OCI-LY1 (cell line): ENCODE measurements around the gene GLI3.

Experiments used
- H2AFZ ChIP-seq: fragments of 200-600 bp; sonication (generic), shearing (Covaris generic); 2 replicates; pipeline ENCODE4 v1.6.0; 2014; ENCODE audit warnings: antibody characterized with exemption, mild to moderate bottlenecking, low read length
- H3F3A ChIP-seq: fragments of 200-600 bp; sonication (generic), shearing (Covaris generic); 2 replicates; pipeline ENCODE4 v1.6.0; 2014; ENCODE audit warnings: mild to moderate bottlenecking, antibody characterized with exemption, low read length, moderate library complexity; ENCODE audit not compliant: insufficient read depth
- H3K27ac ChIP-seq: fragments of 200-600 bp; sonication (generic); 2 replicates; pipeline ENCODE4 v1.5.1; 2014; ENCODE audit warnings: low read length, mixed run types, mild to moderate bottlenecking, low read depth; ENCODE audit not compliant: poor library complexity, severe bottlenecking
- H3K27me3 ChIP-seq: fragments of 200-600 bp; sonication (generic); 2 replicates; pipeline ENCODE4 v1.6.0; 2014; ENCODE audit warnings: antibody characterized with exemption, mild to moderate bottlenecking, low read length, moderate library complexity; ENCODE audit not compliant: insufficient read depth
- H3K36me3 ChIP-seq: fragments of 200-600 bp; sonication (generic); 2 replicates; pipeline ENCODE4 v1.6.1; 2014; ENCODE audit warnings: mild to moderate bottlenecking, antibody characterized with exemption, low read length, moderate library complexity, mixed read lengths; ENCODE audit not compliant: insufficient read depth
- H3K4me1 ChIP-seq: fragments of 200-600 bp; sonication (generic); 2 replicates; pipeline ENCODE4 v1.5.1; 2014; ENCODE audit warnings: mild to moderate bottlenecking, low read length, moderate library complexity; ENCODE audit not compliant: insufficient read depth, severe bottlenecking
- H3K4me2 ChIP-seq: fragments of 200-600 bp; sonication (generic), shearing (Covaris generic); 2 replicates; pipeline ENCODE4 v1.6.1; 2014; ENCODE audit warnings: low read length
- H3K4me3 ChIP-seq: fragments of 200-600 bp; sonication (generic); 2 replicates; pipeline ENCODE4 v1.5.1; 2014; ENCODE audit warnings: low read length, low read depth, mild to moderate bottlenecking, mixed read lengths; ENCODE audit not compliant: poor library complexity, severe bottlenecking
- H3K79me2 ChIP-seq: fragments of 200-600 bp; shearing (Covaris generic); 2 replicates; pipeline ENCODE4 v1.6.1; 2016; ENCODE audit warnings: mixed run types, low read length, mixed read lengths; ENCODE audit not compliant: insufficient read depth
- H3K9ac ChIP-seq: fragments of 200-600 bp; sonication (generic), shearing (Covaris generic); 2 replicates; pipeline ENCODE4 v1.6.1; 2014; ENCODE audit warnings: mild to moderate bottlenecking, low read length, mixed read lengths
- H3K9me2 ChIP-seq: fragments of 200-600 bp; sonication (generic), shearing (Covaris generic); 2 replicates; pipeline ENCODE4 v1.6.1; 2014; ENCODE audit warnings: low read depth, mild to moderate bottlenecking, low read length, mixed read lengths
- H3K9me3 ChIP-seq: fragments of 200-600 bp; shearing (Covaris generic); 2 replicates; pipeline ENCODE4 v1.6.1; 2014; ENCODE audit warnings: low read length, mixed read lengths
- H4K20me1 ChIP-seq: fragments of 200-600 bp; sonication (generic), shearing (Covaris generic); 2 replicates; pipeline ENCODE4 v1.6.0; 2016; ENCODE audit warnings: mild to moderate bottlenecking, low read length; ENCODE audit not compliant: insufficient read depth
- EZH2 ChIP-seq: fragments of 200-600 bp; sonication (generic), shearing (Covaris generic); IDR thresholded peaks from 2 replicates; pipeline ENCODE4 v1.8.0; 2017; ENCODE audit warnings: borderline replicate concordance, mixed run types, mild to moderate bottlenecking, antibody characterized with exemption, low read length, moderate library complexity, mixed read lengths
- TF ChIP-seq, protein P1 (sequence below): fragments of 200-600 bp; sonication (generic), shearing (Covaris generic); IDR thresholded peaks from 2 replicates; pipeline ENCODE4 v1.5.1; 2017; ENCODE audit warnings: mild to moderate bottlenecking, antibody characterized with exemption, low read length, moderate library complexity, mixed read lengths

The GLI3 gene

DNA sequence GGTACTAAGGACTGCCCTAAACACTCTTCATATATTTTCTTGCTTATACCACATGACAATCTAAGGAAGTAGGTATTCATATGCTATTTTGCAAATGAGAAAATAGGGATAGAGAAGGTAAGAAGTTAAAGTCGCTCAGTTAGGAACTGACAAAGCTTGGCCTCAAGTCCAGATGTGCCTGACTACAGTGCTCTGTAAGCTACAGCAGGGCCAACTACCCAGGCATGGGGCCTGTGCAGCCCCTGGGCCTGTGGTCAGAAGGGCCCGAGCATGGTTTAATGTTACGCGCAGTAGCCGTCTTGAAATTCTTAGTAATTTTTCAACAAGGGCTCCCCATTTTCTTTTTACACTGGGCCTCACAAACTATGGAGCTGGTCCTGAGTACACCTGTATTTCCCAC lies 146.2 kb downstream of the GLI3 start:
- H3K9me2 ChIP-seq: no peaks in the 10 kb centered on the region
- TF ChIP-seq, protein P1, sequence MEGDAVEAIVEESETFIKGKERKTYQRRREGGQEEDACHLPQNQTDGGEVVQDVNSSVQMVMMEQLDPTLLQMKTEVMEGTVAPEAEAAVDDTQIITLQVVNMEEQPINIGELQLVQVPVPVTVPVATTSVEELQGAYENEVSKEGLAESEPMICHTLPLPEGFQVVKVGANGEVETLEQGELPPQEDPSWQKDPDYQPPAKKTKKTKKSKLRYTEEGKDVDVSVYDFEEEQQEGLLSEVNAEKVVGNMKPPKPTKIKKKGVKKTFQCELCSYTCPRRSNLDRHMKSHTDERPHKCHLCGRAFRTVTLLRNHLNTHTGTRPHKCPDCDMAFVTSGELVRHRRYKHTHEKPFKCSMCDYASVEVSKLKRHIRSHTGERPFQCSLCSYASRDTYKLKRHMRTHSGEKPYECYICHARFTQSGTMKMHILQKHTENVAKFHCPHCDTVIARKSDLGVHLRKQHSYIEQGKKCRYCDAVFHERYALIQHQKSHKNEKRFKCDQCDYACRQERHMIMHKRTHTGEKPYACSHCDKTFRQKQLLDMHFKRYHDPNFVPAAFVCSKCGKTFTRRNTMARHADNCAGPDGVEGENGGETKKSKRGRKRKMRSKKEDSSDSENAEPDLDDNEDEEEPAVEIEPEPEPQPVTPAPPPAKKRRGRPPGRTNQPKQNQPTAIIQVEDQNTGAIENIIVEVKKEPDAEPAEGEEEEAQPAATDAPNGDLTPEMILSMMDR: no peak
- TF ChIP-seq EZH2: no peak
- H3K4me3 ChIP-seq: no peak overlapping the region
- H3K79me2 ChIP-seq: no peaks in the 10 kb centered on the region
- no peaks in the 10 kb centered on the region for H3K36me3 ChIP-seq
- H4K20me1 ChIP-seq: no peaks in the 10 kb centered on the region
- no peaks in the 10 kb centered on the region for H3K4me1 ChIP-seq
- H2AFZ ChIP-seq: no peak overlapping the region
- H3K27me3 ChIP-seq: no peaks in the 10 kb centered on the region; the same call in 1 of the 2 replicates
- H3K9me3 ChIP-seq: no peaks in the 10 kb centered on the region
- no peak overlapping the region for H3K4me2 ChIP-seq
- no peak overlapping the region for H3K27ac ChIP-seq
- H3K9ac ChIP-seq: no peak overlapping the region
- no peaks in the 10 kb centered on the region for H3F3A ChIP-seq

DNA sequence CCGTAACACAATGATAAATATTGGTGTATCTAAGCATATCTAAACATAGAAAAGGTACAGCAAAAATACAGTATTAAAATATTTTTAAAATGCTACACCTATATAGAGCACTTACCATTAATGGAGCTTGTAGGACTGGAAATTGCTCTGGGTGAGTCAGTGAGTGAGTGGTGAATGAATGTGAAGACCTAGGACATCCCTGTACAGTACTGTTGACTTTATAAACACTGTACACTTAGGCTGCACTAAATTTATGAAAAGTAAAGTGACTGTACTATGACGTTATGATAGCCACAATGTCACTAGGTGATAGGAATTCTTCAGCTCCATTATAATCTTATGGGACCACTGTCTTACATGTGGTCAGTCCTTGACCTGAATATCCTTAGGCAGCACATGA lies 147.0 kb downstream of the GLI3 start:
- no peaks in the 10 kb centered on the region for H3K36me3 ChIP-seq
- no peak overlapping the region for H3K4me2 ChIP-seq
- no peaks in the 10 kb centered on the region for H3K9me2 ChIP-seq
- H3F3A ChIP-seq: no peaks in the 10 kb centered on the region
- H3K27me3 ChIP-seq: no peaks in the 10 kb centered on the region; the same call in 1 of the 2 replicates
- H3K9ac ChIP-seq: no peak overlapping the region
- no peaks in the 10 kb centered on the region for H3K4me1 ChIP-seq
- no peak for TF ChIP-seq EZH2
- TF ChIP-seq, protein P1: no peak
- no peaks in the 10 kb centered on the region for H3K79me2 ChIP-seq
- no peak overlapping the region for H3K27ac ChIP-seq
- no peak overlapping the region for H3K4me3 ChIP-seq
- no peaks in the 10 kb centered on the region for H3K9me3 ChIP-seq
- H2AFZ ChIP-seq: no peak overlapping the region
- no peaks in the 10 kb centered on the region for H4K20me1 ChIP-seq

DNA sequence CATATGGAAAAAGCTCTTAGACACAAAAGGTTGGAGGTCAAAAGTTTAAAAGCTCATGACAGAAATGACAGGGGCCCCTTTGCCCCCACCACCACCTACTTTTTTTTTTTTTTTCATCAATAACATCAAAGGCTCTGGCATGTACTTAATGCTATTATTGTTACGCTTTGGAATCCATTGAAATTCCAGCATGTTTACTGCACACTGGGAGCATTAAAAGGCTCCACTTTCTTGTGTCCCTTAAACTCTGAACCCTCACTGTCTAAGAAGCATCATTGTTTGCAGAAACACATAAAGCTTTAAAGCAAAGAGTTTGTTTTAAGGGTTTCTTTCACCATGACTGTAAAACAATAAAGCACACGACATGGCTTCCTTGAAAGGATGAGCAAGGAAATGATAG lies 149.4 kb downstream of the GLI3 start:
- Histone ChIP-seq H3K9me2 (no peaks in the 10 kb centered on the region), H3K9me3 (no peaks in the 10 kb centered on the region), H4K20me1 (no peaks in the 10 kb centered on the region), H3K4me1 (no peaks in the 10 kb centered on the region), H3K4me3 (no peak overlapping the region), H3K4me2 (no peak overlapping the region), H3F3A (no peaks in the 10 kb centered on the region), H3K27me3 (no peaks in the 10 kb centered on the region; the same call in 1 of the 2 replicates), H3K36me3 (no peaks in the 10 kb centered on the region), H3K79me2 (no peaks in the 10 kb centered on the region), H3K9ac (no peak overlapping the region), H3K27ac (no peak overlapping the region), H2AFZ (no peak overlapping the region)
- TF ChIP-seq, protein P1: no peak
- TF ChIP-seq EZH2: no peak
